Gastrocnemius medialis (tissue), 4 donors: ENCODE results near the gene ARHGAP22.

ENCODE experiments used
- CTCF ChIP-seq, 5 experiments: fragments of 450-650 bp in 3 of 5; fragments of 200-600 bp in 2 of 5; sonication (generic) in 2 of 5; IDR thresholded peaks in 4 of 5; conservative IDR thresholded peaks in 1 of 5; 1 replicate in 4 of 5; 2 replicates in 1 of 5; pipeline ENCODE4 v1.5.1; 2016 to 2019; ENCODE audit warnings: antibody characterized with exemption in 5 of 5, mild to moderate bottlenecking in 3 of 5, moderate library complexity in 3 of 5
- POLR2A ChIP-seq, 2 donors: fragments of 450-650 bp; IDR thresholded peaks; one replicate each; pipeline ENCODE4 v1.6.1; 2017; ENCODE audit warnings: antibody characterized with exemption in 2 of 2, mild to moderate bottlenecking in 2 of 2, moderate library complexity in 2 of 2

- no peak for TF ChIP-seq CTCF (IDR thresholded peaks at IDR 0.05 in 4 of 5, conservative IDR thresholded peaks at IDR 0.05 in 1 of 5)
- no peak for TF ChIP-seq POLR2A (IDR thresholded peaks at IDR 0.05)
Observed at GRCh38 chr10:48556065-48556464, 48.8 kb downstream of the ARHGAP22 start.
